Heart left ventricle (tissue), 16 donors: ENCODE measurements around the gene GEMIN8. TPM values are rescaled to one million over a fixed set of nuclear protein-coding genes. Genes with fewer than 3 reads are reported as not detected.

Experiments
- ATAC-seq, 4 donors: fragments of 200-7000 bp; cut with Tn5 transposase; one replicate each; pipeline ENCODE4 v1.9.1; 2020 to 2022; ENCODE audit warnings: moderate library complexity in 4 of 4, mild to moderate bottlenecking in 3 of 4, moderate number of reproducible peaks in 1 of 4
- DNase-seq, 5 donors: peaks; one replicate each; pipeline ENCODE4 v3.0.0-alpha.2; 2020
- H3K27ac ChIP-seq, 12 donors: fragments of 200-600 bp; sonication (generic) in 4 of 12; one replicate each; pipeline versions ENCODE4 v1.5.0 to v1.8.0; 2016 to 2022; ENCODE audit warnings: mild to moderate bottlenecking in 2 of 12
- H3K27me3 ChIP-seq, 9 donors: fragments of 200-600 bp; sonication (generic) in 2 of 9; one replicate each; pipeline versions ENCODE4 v1.5.1 to v1.8.0; 2016 to 2022; ENCODE audit warnings: mild to moderate bottlenecking in 3 of 9
- H3K36me3 ChIP-seq, 9 donors: fragments of 200-600 bp; sonication (generic) in 2 of 9; one replicate each; pipeline versions ENCODE4 v1.5.0 to v1.8.0; 2018 to 2022; ENCODE audit warnings: mild to moderate bottlenecking in 2 of 9
- H3K4me1 ChIP-seq, 12 donors: fragments of 200-600 bp; sonication (generic) in 4 of 12; one replicate each; pipeline versions ENCODE4 v1.5.0 to v1.8.0; 2016 to 2022; ENCODE audit warnings: mild to moderate bottlenecking in 3 of 12
- H3K4me3 ChIP-seq, 12 donors: fragments of 200-600 bp; sonication (generic) in 4 of 12; one replicate each; pipeline versions ENCODE4 v1.5.0 to v1.8.0; 2017 to 2022; ENCODE audit warnings: mild to moderate bottlenecking in 9 of 12, moderate library complexity in 4 of 12
- H3K9me3 ChIP-seq, 12 donors: fragments of 200-600 bp; sonication (generic) in 4 of 12; one replicate each; pipeline versions ENCODE4 v1.5.0 to v1.8.0; 2016 to 2022; ENCODE audit warnings: mild to moderate bottlenecking in 1 of 12
- POLR2A ChIP-seq, 2 donors: fragments of 450-650 bp; IDR thresholded peaks; one replicate each; pipeline ENCODE4 v1.6.1; 2017; ENCODE audit warnings: antibody characterized with exemption in 2 of 2, mild to moderate bottlenecking in 2 of 2, moderate library complexity in 2 of 2
- WGBS, 4 donors: extraction: QIAGEN DNeasy Blood & Tissue Kit in 2 of 4; methylation state at CpG; one replicate each; pipeline versions ENCODE4 v1.1.5 to v1.1.7; 2013 to 2018; 5-methylcytosine and 5-hydroxymethylcytosine counted together
- intact Hi-C, 10 donors: fragments of 100-400 bp; cut with DNase I; formaldehyde crosslinking; loops; one replicate each; pipeline versions ENCODE4 v1.11.1 to v1.14.2; 2022
- polyA plus RNA-seq, 2 donors: library from polyadenylated mRNA; stranded (reverse); fragments of 200-250 nt; gene quantifications; one replicate each; pipeline ENCODE4 v1.2.3, GENCODE V29; 2013
- total RNA-seq, 9 donors: library from RNA; depleted of rRNA in 2 of 9; stranded (reverse); fragments of >200 nt in 2 of 9; fragmentation: NEBNext Ultra II Directional in 3 of 9; extraction: Animal tissue kit (Norgen Biotek cat#: 25700) in 3 of 9; gene quantifications; one replicate each; pipeline versions ENCODE4 v1.1.0 to v1.2.4, GENCODE V29; 2016 to 2023
- TF ChIP-seq, protein P1 (sequence below), 12 donors: fragments of 200-600 bp; sonication (generic) in 4 of 12; IDR thresholded peaks; one replicate each; pipeline versions ENCODE4 v1.5.0 to v1.8.0; 2018 to 2022; ENCODE audit warnings: antibody characterized with exemption in 12 of 12, mild to moderate bottlenecking in 5 of 12
- donor health status: ischemic (EF 13 %, LVEDD 7.1; RV severe dilation, severe dysfunction).
- donor health status: healthy with polysubstance abuse.
- donor health status: DM: no; HTN: yes; CAD: no.
- donor health status: DM: no; HTN: no; CAD: no.
- donor health status: ischemic (EF 25% LVEDD 6.9; RV normal size, moderate dysfunction).
- donor health status: ischemic (EF 25% LVEDD 5.7; RV mildly dilated, moderate dysfunction).
- donor health status: healthy.
- donor health status: DM: yes; HTN: yes; CAD: no.
- donor health status: ischemic (EF 35%, LVEDD 5.7; RV mildly dilated, moderate dysfunction).
- donor health status: nonischemic (EF 11% LVEDD 7.7; RV severe dilation, severe dysfunction).
- donor health status: DM: yes; HTN: yes; CAD: no.
- donor health status: PGD.
- donor health status: ischemic (EF 29% LVEDD 5.4; RV normal size, mild dysfunction).
- donor health status: nonischemic (EF 23%, LVEDD 6.1; RV moderate dilation, normal function).

The GEMIN8 gene
- total and polyA plus RNA-seq, 11 donors, result 10.3 to 16.3 (median 13.5) TPM

DNA sequence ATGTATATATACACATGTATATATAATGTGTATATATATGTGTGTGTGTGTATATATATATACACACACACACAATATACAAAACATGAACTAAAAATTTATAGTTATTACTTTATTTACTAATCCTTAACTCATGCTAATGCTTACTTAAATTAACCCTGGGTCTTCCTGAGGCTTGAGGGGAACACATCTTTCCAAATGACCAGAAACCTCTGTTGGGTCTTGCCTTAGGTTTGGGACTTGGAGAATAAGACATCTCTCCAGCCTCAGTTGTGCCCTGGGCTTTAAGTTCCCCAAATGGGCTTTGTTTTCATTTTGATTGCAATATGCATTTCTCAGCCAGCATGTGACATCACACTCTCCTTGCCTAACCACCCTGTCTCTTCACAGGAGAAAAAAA, 7.7 kb downstream of the GEMIN8 start:
- TF ChIP-seq, protein P1, sequence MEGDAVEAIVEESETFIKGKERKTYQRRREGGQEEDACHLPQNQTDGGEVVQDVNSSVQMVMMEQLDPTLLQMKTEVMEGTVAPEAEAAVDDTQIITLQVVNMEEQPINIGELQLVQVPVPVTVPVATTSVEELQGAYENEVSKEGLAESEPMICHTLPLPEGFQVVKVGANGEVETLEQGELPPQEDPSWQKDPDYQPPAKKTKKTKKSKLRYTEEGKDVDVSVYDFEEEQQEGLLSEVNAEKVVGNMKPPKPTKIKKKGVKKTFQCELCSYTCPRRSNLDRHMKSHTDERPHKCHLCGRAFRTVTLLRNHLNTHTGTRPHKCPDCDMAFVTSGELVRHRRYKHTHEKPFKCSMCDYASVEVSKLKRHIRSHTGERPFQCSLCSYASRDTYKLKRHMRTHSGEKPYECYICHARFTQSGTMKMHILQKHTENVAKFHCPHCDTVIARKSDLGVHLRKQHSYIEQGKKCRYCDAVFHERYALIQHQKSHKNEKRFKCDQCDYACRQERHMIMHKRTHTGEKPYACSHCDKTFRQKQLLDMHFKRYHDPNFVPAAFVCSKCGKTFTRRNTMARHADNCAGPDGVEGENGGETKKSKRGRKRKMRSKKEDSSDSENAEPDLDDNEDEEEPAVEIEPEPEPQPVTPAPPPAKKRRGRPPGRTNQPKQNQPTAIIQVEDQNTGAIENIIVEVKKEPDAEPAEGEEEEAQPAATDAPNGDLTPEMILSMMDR (IDR thresholded peaks at IDR 0.05), result no peak
- TF ChIP-seq POLR2A (IDR thresholded peaks at IDR 0.05), result no peak
- Histone ChIP-seq H3K9me3 (peaks cover 0 to 5% (median 0%) of the 10 kb centered on the region in 12 donors), H3K27me3 (no peaks in the 10 kb centered on the region), H3K27ac (no peak overlapping the region), H3K4me1 (peaks cover 0 to 6% (median 2%) of the 10 kb centered on the region in 12 donors), H3K36me3 (peaks cover 0 to 31% (median 21%) of the 10 kb centered on the region in 9 donors), H3K4me3 (no peak overlapping the region)
- no peak for DNase-seq
- no peak for ATAC-seq
- intact Hi-C loops, result loop anchor here in 1 of 10 donors (10.0 kb wide), 1 partner anchor 247 kb away; no protein-coding TSS in a partner anchor

DNA sequence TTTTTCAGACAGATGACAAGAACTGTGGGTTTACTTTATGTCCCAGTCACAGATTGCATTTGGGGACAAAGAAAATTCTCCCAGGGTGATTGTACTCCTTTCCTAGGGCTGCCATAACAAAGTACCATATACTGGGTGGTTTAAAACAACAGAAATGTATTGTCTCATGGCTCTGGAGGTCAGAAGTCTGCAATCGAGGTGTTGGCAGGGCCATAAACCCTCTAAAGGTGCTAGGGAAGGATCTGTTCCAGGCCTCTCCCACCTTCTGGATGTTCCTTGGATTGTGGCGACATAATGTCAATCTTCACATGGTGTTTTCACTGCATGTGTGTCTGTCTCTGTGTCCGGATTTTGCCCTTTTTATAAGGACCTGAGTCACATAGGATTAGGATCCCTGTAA, 12.3 kb downstream of the GEMIN8 start:
- ATAC-seq (no peak), DNase-seq (no peak)
- peaks cover 0 to 34% (median 26%) of the 10 kb centered on the region in 9 donors for H3K36me3 ChIP-seq
- no peaks in the 10 kb centered on the region for H3K4me1 ChIP-seq
- no peaks in the 10 kb centered on the region for H3K27me3 ChIP-seq
- 62 to 97% (median 87%) methylated on average over 3 of the region's 3 CpGs for WGBS, 4 donors
- H3K27ac ChIP-seq, result no peak overlapping the region
- H3K4me3 ChIP-seq, result no peak overlapping the region
- H3K9me3 ChIP-seq, result peaks cover 0 to 5% (median 0%) of the 10 kb centered on the region in 12 donors
- intact Hi-C loops, result no loop called here
- TF ChIP-seq POLR2A (IDR thresholded peaks at IDR 0.05), result no peak
- TF ChIP-seq, protein P1 (IDR thresholded peaks at IDR 0.05), result no peak

DNA sequence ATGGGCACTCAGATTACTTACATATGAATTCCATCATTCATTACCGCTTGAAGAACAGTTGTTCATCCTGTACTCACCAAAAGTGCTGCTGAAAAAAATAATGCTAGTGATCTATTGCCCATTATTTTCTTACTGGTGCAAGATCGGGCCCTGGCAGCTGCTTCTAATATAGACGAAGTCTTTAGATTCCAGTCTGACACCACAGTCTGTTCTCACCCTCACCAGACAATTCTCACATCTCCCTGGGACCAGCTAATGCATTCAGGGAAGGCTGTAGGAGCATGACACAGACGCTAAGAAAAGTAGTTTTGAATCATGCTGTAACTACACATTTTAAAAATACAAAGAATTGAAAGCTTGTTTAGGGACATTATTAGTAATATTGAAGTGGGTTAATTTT, 13.8 kb downstream of the GEMIN8 start:
- H3K36me3 ChIP-seq, result peaks cover 0 to 34% (median 26%) of the 10 kb centered on the region in 9 donors
- TF ChIP-seq, protein P1 (IDR thresholded peaks at IDR 0.05), result no peak
- no peak for TF ChIP-seq POLR2A (IDR thresholded peaks at IDR 0.05)
- no peak overlapping the region for H3K4me3 ChIP-seq
- ATAC-seq (no peak), DNase-seq (no peak)
- intact Hi-C loops, result no loop called here
- 71 to 83% (median 77%) methylated on average over 4 of the region's 4 CpGs for WGBS, 4 donors
- H3K4me1 ChIP-seq, result no peaks in the 10 kb centered on the region
- H3K27me3 ChIP-seq, result no peaks in the 10 kb centered on the region
- H3K9me3 ChIP-seq, result no peaks in the 10 kb centered on the region
- no peak overlapping the region for H3K27ac ChIP-seq

DNA sequence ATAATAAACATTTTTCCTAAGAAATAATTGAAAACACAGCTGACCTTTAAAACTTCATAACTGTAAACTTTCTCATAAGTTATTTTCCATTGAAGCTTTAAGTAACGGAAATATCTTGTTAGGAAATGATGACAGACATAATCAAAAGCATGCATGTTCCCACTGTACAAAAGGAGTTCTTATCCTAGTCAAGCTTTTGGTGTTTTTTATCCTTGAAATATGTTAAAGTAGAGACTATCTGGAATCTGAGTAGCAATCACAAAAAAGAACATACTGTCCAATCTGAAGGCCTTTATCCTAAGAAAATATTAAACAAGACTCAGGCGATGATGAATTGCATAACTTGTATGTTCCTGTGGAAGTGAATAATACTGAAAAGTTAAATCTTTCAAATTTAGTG, 14.4 kb downstream of the GEMIN8 start:
- intact Hi-C loops, result no loop called here
- TF ChIP-seq POLR2A (IDR thresholded peaks at IDR 0.05), result no peak
- TF ChIP-seq, protein P1 (IDR thresholded peaks at IDR 0.05), result no peak
- H3K27me3 ChIP-seq, result no peaks in the 10 kb centered on the region
- H3K4me1 ChIP-seq, result no peaks in the 10 kb centered on the region
- H3K4me3 ChIP-seq, result no peak overlapping the region
- H3K9me3 ChIP-seq, result no peaks in the 10 kb centered on the region
- WGBS, 4 donors, result 89 to 94% (median 92%) methylated on average over 2 of the region's 2 CpGs
- no peak overlapping the region for H3K27ac ChIP-seq
- ATAC-seq (no peak), DNase-seq (no peak)
- H3K36me3 ChIP-seq, result peaks cover 0 to 31% (median 25%) of the 10 kb centered on the region in 9 donors
